Hippocampal formation (tissue), 2 donors: ENCODE measurements around the gene AZGP1.
A peak's percentile ranks its signal among the peaks of the same experiment; 100 is the strongest.
"Not testable (repeated sequence)": the region's sequence is repeated elsewhere in the genome, so short reads cannot be mapped to it uniquely, and the experiment has no call there.

ENCODE experiments used
- DNase-seq, 2 donors: peaks; one replicate each; lab custom pipeline; 2025; lab: John Stamatoyannopoulos, UW

AZGP1 gene

DNA sequence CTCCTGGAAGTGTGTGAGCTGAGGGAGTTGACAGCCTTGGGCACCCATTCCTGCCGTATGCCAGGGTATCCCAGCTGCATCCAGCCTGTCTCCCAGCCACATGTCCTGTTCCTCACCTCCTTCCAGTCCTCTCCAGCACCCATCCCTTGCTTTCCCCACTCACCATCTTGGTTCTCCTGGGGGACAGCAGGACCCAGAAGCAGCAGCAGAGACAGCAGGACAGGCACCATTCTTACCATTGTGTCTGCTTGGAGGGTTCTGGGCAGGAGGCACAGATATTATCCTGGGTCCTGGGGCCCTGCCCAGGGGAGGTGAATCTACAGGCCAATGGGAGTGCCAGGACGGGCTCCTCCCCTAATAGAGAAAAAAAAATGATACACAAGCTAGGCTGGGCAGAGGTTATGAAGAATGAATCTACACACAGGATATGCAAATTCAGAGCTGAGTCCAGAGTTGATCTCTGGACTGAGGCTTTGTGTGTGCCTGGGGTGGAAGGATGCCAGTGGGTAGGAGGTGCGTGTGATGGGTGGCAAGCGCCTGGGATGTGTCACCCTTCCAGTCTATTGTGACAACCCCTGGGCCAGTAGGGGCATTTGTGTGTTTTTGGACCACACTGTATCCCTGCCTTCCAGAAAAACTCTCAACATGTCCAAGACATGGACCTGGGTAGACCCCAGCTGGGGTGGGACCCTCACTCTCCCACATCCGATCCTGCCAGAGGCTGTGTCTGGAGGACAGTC is at the start of gene AZGP1:
Gene AZGP1, minus strand, starts transcription at position 250 of the 740 bp plus-strand sequence. Its CDS starts 11 bp downstream, at position 239.
- peak in 1 of 2 donors; percentile 8 for DNase-seq

GRCh38 chr7:100024020-100024619 is 48.3 kb upstream of the AZGP1 start:
- no peak for DNase-seq

DNA sequence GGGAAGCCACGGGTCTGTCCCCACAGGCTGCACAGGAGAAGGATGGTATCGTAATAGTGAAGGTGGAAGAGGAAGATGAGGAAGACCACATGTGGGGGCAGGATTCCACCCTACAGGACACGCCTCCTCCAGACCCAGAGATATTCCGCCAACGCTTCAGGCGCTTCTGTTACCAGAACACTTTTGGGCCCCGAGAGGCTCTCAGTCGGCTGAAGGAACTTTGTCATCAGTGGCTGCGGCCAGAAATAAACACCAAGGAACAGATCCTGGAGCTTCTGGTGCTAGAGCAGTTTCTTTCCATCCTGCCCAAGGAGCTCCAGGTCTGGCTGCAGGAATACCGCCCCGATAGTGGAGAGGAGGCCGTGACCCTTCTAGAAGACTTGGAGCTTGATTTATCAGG is 47.7 kb upstream of the AZGP1 start:
- DNase-seq = no peak

DNA sequence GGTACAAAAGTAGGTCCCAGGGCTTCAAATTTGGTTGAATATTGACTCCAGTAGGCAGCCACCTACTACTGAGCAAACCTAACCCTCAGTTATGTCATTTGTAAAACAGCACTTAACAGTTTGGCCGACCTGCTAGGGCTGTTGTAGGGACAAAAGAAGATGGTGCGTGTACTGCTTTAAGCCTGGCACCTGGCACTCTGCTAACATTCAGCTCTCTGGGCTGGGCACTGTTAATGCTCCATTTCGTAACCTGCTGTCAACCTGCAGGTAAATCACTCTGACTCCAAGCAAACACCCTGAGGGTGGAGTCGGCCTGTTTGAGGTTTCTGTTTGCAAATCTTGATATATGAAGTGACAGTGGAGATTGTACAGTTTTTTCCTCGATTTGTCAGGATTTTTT is 46.8 kb upstream of the AZGP1 start:
- no peak for DNase-seq

DNA sequence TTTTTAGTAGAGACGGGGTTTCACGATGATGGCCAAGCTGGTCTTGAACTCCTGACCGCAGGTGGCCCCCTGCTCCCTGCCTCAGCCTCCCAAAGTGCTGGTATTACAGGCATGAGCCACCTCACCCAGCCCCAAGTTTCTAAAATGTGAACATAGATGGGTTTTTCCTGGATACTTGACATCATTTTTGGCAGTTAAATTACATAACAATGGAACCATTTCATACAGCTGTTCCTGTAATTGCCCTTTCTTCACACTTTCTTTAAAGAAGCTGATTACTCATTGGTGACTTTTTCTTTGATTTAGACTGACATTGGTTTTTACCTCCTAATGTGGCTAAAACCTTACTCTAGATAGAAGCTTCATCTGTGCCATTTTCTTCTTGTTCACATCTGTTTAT is 45.5 kb upstream of the AZGP1 start:
- no peak for DNase-seq

DNA sequence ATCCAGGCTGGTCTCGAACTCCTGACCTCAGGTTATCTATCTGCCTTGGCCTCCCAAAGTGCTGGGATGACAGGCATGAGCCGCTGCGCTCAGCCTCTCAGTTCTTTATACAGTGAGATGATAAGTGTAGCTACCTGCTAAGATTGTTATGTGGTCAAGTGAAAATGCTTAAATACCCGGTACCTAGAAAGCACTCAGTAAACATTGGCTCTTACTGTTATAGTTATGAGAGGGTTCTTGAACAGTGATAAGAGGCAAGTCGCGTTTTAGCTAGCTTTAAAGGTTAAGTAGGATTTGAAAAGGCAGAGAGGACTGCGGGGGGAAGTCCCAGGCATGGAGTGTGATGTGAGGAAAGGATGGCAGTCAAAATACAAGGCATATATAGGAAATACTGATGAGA is 44.1 kb upstream of the AZGP1 start:
- no peak for DNase-seq

DNA sequence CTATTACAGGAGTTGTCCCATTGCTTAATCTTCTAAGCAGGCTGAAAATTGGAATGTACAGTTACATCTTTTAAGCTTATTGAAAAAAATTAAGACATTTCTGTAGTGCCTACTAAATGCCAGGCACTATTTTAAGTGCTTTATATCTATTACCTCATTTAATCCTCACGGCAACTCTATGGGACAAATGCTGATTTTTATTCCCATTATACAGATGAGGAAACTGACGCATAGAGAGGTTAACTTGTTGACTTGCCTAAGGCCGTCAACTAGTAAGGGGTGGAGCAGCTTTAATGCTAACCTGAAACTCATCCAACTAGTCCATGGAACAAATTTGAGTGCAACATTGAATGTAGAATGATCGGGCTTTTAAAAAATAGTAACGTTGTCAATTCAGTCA is 42.0 kb upstream of the AZGP1 start:
- DNase-seq = no peak

- no peak for DNase-seq
Observed at GRCh38 chr7:100017300-100017699, 41.5 kb upstream of the AZGP1 start.

DNA sequence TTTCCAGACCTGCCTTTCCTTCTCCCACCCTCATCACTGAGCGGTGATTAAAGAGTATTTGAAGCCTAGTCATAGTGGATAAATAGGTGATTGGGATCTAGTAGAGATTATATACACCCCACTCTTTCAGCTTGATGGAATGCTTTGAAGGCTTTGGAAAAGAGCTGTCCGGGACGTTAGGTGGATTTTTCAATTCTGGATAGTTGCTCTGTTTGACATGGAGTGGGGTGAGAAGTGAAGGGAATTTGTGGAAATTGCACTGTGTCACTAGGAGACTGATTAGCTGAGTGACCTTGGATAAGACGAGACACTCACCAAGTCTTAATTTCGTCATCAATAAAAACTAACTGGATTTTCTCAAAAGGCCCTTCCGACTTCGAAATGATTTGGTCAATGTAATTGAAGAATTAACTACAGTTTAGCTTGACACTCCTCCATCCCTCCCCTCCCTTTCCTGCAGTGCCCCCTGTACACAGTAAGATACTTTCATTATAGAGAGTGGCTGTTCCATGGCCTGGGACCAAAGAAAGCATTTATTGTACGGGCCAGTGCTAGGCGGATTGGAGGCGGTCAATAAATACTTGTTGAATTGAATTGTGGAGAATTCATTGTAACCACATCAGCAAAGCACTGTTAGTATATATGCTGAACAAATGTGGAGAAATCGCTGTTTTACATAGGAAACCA is 40.5 kb upstream of the AZGP1 start:
- DNase-seq = peak; percentile 49 to 95

DNA sequence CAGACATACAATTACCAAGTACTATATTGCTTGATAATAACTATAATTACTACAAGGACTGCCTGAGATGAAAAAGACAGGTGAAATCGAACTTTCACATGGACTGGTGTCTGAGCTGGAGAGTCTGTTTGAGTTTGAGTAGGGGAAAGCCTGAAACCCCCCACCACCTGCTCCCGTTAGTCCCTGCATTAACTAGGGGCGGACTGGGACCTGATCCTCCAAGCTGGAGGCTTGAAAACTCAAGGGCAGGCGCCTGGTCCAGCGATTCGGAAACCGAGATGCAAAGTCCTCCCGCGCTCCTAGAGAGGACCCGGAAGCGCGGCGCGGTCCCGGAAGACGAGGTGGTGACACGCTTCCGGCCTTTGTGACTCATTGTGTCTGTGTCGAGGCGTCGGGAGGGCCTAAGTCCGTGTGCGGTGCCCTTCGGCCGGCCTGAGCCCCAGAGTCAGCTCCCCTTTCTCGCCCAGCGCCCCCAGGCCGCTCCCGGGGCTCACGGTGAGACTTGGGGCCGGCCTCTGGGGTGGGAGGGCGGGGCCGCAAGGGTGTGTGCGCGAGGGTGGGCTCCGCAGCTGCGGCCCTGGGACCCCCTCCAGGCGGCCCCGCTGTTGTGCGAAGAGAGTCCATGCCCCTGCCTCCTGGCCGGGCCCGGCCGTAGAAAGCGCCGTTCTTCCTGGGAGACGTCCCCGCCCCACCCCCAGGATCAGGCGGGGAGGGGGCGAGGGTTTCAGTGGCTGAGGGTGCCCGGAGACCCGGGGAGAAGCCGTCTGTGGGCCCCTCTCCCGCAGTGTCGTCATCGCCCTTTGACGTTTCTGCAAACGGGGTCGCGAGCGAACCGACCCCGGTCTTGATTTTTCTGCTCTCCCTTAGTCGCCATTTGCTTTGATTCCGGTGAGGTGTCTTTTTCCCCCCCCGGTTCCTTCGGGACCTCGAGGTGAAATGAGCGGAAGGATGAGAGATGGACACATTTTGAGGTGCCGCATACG is 39.7 kb upstream of the AZGP1 start, which contains the start of gene ZKSCAN1:
Gene ZKSCAN1, plus strand, starts transcription at position 365 of the 983 bp plus-strand sequence. CDS start 7,911 bp downstream, outside the sequence.
- peak; percentile 83 to 85 for DNase-seq

DNA sequence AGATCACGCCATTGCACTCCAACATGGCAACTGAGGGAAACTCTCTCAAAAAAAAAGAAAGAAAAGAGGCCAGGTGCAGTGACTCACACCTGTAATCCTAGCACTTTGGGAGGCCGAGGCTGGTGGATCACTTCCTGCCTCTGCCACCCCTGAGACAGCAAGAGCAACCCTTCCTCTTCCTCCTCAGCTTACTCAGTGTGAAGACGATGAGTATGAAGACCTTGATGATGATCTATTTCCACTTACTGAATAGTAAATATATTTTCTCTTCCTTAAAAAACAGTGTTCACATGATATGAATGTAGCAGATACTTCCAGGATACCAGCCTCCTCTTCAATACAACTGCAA is 37.5 kb upstream of the AZGP1 start:
- DNase-seq = no peak

GRCh38 chr7:100012385-100013327 is 36.8 kb upstream of the AZGP1 start:
- DNase-seq = not testable (repeated sequence)

DNA sequence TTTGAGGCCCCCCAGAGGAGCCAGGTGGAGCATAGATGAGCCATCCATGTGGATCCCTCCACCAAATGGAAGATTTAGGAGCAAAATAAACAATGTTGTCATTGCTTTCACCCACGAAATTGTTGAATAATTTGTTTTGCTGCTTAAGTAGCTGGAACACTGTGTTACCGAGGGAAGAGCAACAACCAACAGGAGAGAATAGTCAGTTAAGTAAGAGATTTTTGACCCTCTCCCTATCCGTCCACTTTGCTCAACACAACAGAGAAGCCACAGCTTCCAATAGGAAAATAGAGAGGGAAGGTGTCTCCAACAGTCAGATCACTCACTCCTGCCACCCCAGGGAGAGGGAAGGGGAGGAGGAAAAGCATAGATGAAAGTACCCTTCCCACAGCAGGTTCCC is 35.7 kb upstream of the AZGP1 start:
- DNase-seq = no peak

GRCh38 chr7:100010901-100011300 is 35.1 kb upstream of the AZGP1 start:
- DNase-seq = no peak

DNA sequence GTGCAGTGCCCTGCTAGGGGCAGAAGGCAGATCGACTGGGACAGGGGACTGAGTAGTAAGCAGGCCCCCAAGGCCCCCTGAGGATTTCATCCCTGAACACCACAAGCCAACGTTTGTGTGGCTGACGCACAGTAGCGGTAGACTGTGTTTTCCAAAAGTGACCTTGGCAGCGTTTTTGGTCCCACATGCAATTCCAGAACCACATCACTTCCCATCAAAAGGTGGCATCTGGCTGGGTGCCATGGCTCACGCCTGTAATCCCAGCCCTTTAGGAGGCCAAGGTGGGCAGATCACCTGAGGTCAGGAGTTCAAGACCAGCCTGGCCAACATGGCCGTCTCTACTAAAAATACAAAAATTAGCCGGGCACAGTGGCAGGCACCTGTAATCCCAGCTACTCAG is 34.1 kb upstream of the AZGP1 start:
- not testable (repeated sequence) for DNase-seq

DNA sequence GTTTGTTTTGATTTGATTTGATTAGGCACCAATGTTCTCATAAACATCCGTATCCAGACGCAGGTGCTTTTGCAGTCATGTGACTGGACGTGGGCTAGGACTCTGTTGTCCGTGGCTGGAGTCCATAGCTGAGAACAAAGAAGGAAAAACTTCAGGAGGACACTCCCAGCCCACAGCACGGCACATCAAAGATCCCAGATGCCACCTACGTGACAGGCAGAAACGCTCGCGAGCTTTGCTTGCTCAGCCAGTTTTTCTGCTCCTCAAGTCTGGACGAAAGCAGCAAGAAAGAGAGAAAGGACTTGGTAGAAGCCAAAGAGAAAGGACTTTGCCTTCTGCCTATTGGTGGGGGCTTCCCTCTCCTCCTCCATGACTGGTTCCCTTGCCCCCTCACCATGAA is 32.7 kb upstream of the AZGP1 start:
- no peak for DNase-seq

- no peak for DNase-seq
Observed at GRCh38 chr7:100007887-100008286, 32.1 kb upstream of the AZGP1 start.

GRCh38 chr7:100003711-100004661 is 28.2 kb upstream of the AZGP1 start:
- peak; percentile 59 to 72 for DNase-seq

DNA sequence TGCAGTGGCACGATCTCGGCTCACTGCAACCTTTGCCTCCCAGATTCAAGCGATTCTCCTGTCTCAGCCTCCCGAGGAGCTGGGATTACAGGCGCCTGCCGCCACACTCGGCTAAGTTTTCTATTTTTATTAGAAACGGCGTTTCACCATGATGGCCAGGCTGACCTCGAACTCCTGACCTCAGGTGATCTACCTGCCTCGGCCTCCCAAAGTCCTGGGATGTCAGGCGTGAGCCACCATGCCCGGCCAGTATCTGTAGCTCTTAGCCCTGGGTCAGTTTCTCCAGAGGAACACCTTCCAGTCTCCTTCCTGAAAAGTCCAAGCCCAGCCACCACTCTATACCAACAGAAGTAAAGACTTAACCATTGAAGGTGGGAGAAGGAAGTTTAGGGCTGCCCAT is 24.4 kb upstream of the AZGP1 start:
- DNase-seq = no peak
